ENCODE measurements around the gene IDH3G.
"Not testable (repeated sequence)": the region's sequence is repeated elsewhere in the genome, so short reads cannot be mapped to it uniquely, and the experiment has no call there.

IDH3G gene

DNA sequence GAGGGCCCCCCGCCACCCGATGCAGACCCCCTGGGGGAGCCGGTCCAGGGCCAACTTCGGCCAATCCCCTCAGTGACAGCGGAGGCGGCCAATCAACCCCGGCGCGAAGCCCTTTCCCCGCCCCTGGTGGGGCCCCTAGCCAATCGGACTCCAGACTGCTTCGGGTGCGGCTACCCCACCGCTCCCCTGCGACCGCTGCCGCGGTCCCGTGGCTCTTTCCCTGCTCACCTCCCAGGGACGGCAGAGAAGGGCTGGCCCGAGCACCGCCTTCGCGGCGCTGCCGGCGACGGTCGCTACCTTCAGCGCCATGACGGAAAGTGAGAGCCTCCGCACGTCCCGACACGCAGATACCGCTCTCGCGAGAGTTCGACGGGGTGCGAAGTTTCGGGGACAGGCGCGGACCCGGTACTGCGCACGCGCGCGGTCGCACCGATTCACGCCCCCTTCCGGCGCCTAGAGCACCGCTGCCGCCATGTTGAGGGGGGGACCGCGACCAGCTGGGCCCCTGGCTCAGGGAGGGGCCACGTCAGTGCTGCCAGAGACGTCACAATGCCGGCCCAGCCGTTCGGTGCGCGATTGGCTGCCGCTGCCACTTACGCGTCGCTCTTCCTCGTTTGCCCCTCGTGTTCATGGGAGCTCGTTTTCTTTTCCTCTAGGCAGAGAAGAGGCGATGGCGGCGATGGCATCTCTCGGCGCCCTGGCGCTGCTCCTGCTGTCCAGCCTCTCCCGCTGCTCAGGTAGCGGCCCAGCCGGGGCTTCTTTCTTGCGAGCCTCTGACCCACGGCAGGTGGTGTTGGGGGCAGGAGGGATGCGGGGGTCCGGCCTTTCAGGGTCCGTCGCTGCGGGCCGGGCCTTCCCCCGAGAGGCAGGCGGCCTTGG lies at the start of gene IDH3G, which contains the start of gene SSR4:
IDH3G (minus strand) TSS at position 358 of the 879 bp plus-strand sequence; CDS start at position 309, 49 bp downstream.
SSR4 (plus strand) TSS at position 651 of the 879 bp plus-strand sequence; CDS start at position 671, 20 bp downstream.
- peak; percentile 84 to 86 for DNase-seq (ENCODE audit: low read depth in 2 of 2)

GRCh38 chrX:153836921-153837320 lies 42.7 kb upstream of the IDH3G start:
- DNase-seq (ENCODE audit: low read depth in 2 of 2): no peak

DNA sequence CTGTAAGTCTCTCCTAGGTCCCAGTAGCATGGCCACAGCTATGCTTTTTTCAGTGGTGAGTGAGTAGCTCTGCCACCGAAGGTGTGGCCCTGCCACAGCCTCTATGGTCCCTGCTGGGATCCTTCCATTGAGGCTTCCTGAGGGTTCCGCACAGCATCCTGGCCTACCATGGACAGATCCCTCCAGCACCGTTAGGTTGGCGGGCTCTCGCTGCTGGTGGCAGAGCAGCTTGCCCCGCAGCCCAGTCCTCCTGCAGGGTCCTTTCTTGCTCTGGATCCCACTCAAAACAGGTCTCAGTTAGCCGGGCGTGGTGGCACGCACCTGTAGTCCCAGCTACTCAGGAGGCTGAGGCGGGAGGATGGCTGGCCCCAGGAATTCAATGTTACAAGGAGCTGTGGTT lies 38.6 kb upstream of the IDH3G start:
- DNase-seq (ENCODE audit: low read depth in 2 of 2): no peak

DNA sequence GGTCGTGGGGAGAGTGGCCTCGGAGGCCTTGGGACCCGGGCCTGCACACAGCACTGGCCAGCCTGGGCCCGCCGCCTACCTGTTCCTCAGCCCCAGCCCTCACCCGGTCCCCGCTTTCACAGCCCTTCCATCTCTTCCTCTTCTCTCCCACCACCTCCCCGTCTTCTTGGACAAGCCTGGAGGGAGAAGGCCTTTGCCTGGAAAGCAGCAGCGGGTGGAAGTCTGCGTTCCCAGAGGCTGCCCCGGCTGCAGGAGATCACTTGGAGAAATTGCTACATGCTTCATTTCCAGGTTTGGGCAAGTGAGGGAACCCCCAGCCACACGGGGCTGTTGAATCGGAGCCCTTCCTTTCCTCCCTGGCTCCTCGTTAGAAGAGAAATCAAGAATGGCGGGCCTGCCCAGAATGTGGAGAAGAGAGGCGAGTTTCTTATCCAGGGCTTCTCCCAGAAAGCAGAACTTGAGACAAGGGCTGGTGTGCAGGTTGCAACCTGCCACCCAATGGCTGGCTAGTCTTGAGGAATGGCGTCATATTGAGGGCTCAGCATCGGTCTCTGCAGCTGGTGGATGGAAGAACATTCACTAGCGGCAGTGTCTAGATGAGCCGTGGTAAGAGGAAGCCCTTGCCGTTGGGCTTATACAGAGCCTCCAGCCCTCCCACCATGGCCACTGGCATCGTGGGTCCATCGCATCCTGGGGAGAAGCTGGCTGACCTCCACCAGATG lies 37.4 kb upstream of the IDH3G start:
- no peak for DNase-seq (ENCODE audit: low read depth in 2 of 2)

- no peak for DNase-seq (ENCODE audit: low read depth in 2 of 2)
These were observed 36.7 kb upstream of the IDH3G start for GRCh38 chrX:153830640-153831428.

DNA sequence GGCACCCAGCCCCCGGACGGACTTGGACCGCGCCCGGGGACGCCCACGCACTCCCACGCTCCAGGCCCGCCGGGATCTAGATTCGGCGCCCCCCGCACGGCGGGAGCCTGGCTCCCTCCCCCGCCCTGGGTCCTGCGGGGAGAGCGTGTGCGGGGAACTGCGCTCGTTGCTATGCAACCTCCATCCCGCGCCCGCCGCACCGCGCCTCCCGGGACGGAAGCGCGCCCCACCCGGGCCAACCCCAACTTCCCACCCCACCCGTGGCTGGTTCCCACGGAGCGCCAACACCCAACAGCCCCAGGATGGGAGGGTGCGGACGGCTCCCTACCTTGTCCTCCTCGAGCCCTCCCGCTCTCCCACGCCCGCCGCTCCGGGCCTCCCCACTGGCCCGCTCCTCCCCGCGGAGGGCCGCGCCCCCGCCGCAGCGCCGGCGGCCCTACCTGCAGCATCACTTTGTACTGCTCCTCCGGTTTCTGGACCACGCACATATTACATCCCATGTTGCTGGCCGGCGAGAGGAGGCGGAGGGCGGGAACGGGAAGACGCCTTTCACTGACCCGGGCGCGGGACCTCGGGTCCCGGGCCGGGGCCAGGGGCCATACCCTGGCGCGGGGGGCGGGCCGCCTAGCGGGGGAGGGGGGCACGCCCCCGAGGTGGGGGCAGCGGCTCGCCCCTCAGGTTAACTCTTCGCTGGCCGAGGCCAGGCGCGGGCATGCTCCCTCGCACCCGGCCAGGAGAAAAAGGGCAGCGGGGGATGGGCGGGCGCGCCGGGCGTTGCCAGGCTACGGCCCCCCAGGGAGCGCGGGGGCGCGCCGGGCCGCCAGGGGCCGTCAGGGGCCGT lies 35.8 kb upstream of the IDH3G start, which contains the start of gene PDZD4:
PDZD4 (minus strand) TSS at position 746 of the 841 bp plus-strand sequence; CDS start at position 500, 246 bp downstream.
- no peak for DNase-seq (ENCODE audit: low read depth in 2 of 2)

GRCh38 chrX:153829549-153829798 lies 35.3 kb upstream of the IDH3G start:
- no peak for DNase-seq (ENCODE audit: low read depth in 2 of 2)

DNA sequence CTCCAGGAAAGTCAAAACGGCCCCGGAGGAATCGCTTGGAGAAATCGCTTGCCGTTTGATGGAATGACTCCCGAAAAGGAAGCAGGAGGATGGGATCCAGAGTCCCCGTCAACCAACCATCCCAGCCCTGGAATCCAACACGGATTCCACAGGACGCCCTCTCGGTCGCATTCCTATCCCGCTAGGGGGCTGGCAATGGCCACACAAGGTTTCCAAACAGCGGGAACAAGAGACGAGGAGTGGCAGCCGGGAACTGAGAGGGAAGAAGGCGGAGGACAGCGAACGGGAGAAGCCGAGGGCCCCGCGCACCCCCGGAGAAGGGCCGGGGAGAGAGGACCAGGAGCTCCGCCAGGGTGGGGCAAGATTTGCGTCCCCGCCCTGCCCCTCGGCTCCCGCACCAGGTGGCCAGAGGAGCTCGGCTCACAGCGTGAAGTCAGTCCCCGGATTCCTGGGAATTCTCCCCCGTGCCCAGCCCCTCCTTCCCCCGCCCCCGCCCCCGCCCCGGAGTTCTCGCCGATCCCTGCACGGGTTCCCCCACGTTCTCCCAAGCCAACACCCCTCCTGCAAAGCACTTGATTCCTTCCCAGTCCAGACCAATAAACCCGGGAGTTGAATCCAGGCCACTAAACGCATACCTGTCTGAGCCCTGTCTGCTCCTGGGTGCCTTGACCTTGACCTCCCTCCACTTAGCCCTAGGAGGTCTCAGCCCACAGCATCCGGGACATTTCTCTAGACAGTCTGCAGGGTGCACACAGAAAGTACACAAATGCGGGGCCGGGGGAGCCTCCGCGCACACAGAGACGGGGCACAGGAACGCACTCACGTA lies 34.8 kb upstream of the IDH3G start:
- peak in 1 of 2 experiments; percentile 2 for DNase-seq (ENCODE audit: low read depth in 2 of 2)

GRCh38 chrX:153828308-153828707 lies 34.1 kb upstream of the IDH3G start:
- DNase-seq (ENCODE audit: low read depth in 2 of 2): no peak

- DNase-seq (ENCODE audit: low read depth in 2 of 2): no peak
These were observed 33.7 kb upstream of the IDH3G start for GRCh38 chrX:153827903-153828302.

GRCh38 chrX:153827016-153827415 lies 32.8 kb upstream of the IDH3G start:
- no peak for DNase-seq (ENCODE audit: low read depth in 2 of 2)

GRCh38 chrX:153825042-153825441 lies 30.9 kb upstream of the IDH3G start:
- DNase-seq (ENCODE audit: low read depth in 2 of 2): no peak

DNA sequence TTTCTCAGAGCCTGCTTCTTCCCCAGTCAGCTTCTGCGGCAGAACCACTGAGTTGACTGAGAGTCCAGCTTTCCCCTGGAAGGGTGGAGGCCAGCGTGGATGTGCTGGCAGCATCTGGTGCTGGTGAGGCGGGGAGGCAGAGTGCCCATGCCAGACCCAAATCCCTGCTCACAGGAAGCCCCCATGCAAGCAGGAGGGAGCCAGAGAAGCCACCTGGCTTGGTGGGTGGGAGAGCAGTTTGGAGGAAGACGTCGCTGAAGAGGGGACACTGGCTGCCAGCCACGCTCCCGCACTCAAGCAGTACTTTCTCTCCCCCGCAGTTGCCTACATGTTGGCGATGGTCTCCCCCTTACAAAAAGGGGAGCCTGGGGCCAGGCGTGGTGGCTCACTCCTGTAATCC lies 30.2 kb upstream of the IDH3G start:
- DNase-seq (ENCODE audit: low read depth in 2 of 2): no peak

GRCh38 chrX:153821066-153821465 lies 26.9 kb upstream of the IDH3G start:
- DNase-seq (ENCODE audit: low read depth in 2 of 2): no peak

DNA sequence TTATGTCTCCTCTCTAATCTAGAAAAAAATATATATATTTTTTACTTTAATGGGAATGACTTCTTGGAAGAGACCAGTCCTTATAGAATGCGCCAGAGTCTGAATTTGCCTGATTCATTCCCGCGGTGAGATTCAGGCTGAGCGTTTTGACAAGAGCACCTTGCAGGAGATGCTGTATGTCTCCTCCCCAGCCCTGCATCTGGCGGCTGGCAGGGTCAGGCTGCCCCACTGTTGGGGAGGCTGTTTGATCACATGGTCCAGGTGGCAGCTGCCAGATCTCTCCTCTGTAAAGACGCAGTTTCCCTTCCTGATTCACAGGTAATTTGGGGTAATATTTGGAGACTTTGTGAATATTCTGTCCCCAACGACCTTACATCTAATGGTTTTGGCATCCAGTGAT lies 26.4 kb upstream of the IDH3G start:
- DNase-seq (ENCODE audit: low read depth in 2 of 2): no peak

DNA sequence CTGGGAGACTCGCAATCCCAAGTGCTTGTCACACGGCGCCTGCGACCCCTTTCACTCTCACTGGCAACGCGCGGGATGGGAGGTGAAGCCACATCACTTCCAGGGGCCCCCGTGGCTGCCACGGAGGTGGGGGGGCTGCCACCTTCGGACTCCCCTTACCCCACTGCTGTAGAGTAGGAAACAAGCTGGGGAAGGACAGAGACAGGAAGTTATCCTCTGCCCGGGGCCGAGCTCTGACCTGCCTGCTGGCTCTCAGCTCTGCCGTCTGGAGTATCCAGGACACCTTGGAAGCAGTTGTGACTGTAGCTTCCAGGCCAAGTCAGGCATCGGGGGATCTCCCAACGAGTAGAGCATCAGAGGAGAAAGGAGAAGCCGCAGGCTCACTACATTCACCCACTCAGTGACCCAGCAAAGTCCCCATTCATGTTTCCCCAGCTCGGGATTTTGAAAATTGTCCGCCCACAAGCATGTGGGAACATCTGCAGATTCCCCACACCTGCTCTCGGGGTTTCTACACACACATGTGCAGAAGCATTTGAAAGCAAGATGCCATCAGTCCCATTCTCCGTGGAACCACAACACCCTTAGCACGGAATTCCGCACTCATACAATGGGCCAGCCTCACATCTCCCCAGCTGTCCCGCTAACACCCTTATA lies 25.3 kb upstream of the IDH3G start:
- no peak for DNase-seq (ENCODE audit: low read depth in 2 of 2)

- no peak for DNase-seq (ENCODE audit: low read depth in 2 of 2)
These were observed 24.6 kb upstream of the IDH3G start for GRCh38 chrX:153818571-153819383.

- not testable (repeated sequence) for DNase-seq (ENCODE audit: low read depth in 2 of 2)
These were observed 23.9 kb upstream of the IDH3G start for GRCh38 chrX:153818064-153818463.
